Skeletal muscle satellite cell (primary cell): ENCODE results near the gene INTS6L.

Source experiments
- H3K27me3 ChIP-seq: 2 replicates; pipeline ENCODE4 v1.7.0; 2013; ENCODE audit warnings: low read length; ENCODE audit not compliant: control insufficient read depth, insufficient read depth
- H3K36me3 ChIP-seq: 2 replicates; pipeline ENCODE4 v1.7.0; 2013; ENCODE audit warnings: mild to moderate bottlenecking, control low read depth, low read length; ENCODE audit not compliant: insufficient read depth
- H3K4me1 ChIP-seq: 2 replicates; pipeline ENCODE4 v1.7.0; 2013; ENCODE audit warnings: low read length; ENCODE audit not compliant: control insufficient read depth, insufficient read depth
- H3K4me2 ChIP-seq: 2 replicates; pipeline ENCODE4 v1.7.0; 2013; ENCODE audit warnings: mild to moderate bottlenecking, low read length
- H3K4me3 ChIP-seq: 2 replicates; pipeline ENCODE4 v1.7.0; 2013; ENCODE audit warnings: low read length
- H3K9ac ChIP-seq: 2 replicates; pipeline ENCODE4 v1.7.0; 2013; ENCODE audit warnings: mild to moderate bottlenecking, low read depth, low read length, moderate library complexity
- H3K9me3 ChIP-seq: replicated peaks from 2 replicates; pipeline ENCODE4 v1.7.0; 2013; ENCODE audit warnings: mild to moderate bottlenecking, control low read depth, low read length

The INTS6L gene

GRCh38 chrX:135528756-135529155 is 8.3 kb downstream of the INTS6L start:
- H3K9me3 ChIP-seq, result no peaks in the 10 kb centered on the region
- H3K4me3 ChIP-seq, result no peak overlapping the region
- no peak overlapping the region for H3K4me2 ChIP-seq
- no peaks in the 10 kb centered on the region for H3K36me3 ChIP-seq
- H3K27me3 ChIP-seq, result no peaks in the 10 kb centered on the region
- no peak overlapping the region for H3K9ac ChIP-seq
- no peaks in the 10 kb centered on the region for H3K4me1 ChIP-seq

- Histone ChIP-seq H3K9me3 (no peaks in the 10 kb centered on the region), H3K4me1 (no peaks in the 10 kb centered on the region), H3K9ac (no peak overlapping the region), H3K4me2 (no peak overlapping the region), H3K4me3 (no peak overlapping the region), H3K27me3 (no peaks in the 10 kb centered on the region), H3K36me3 (no peaks in the 10 kb centered on the region)
Observed at GRCh38 chrX:135530097-135530496, 9.6 kb downstream of the INTS6L start.

DNA sequence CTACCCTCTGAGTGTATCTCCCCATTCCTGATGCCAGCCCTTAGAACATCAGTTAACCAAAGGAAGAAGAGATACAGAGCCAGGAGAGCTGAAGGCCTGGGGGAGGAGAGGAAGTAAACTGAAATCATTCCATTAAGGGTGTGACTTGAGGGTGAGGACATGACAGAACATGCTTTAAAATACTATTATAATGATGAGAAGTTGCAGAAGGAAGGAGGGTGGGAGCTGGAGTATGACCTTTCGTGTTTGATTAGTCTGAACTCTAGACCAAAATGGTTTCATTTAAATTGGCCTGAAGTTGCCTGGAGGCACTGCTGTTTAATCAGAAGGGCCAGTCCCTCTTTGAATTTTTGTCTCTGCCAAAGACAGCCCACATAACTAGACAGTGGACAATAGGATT is 11.4 kb downstream of the INTS6L start:
- no peak overlapping the region for H3K4me2 ChIP-seq
- no peak overlapping the region for H3K4me3 ChIP-seq
- H3K27me3 ChIP-seq, result no peaks in the 10 kb centered on the region
- H3K9ac ChIP-seq, result no peak overlapping the region
- no peaks in the 10 kb centered on the region for H3K4me1 ChIP-seq
- no peaks in the 10 kb centered on the region for H3K36me3 ChIP-seq
- H3K9me3 ChIP-seq, result no peaks in the 10 kb centered on the region

GRCh38 chrX:135535077-135535940 is 14.8 kb downstream of the INTS6L start:
- Histone ChIP-seq H3K4me1 (no peaks in the 10 kb centered on the region), H3K9ac (no peak overlapping the region), H3K27me3 (no peaks in the 10 kb centered on the region), H3K9me3 (no peaks in the 10 kb centered on the region), H3K36me3 (no peaks in the 10 kb centered on the region), H3K4me3 (no peak overlapping the region), H3K4me2 (no peak overlapping the region)

- Histone ChIP-seq H3K4me3 (no peak overlapping the region), H3K9me3 (no peaks in the 10 kb centered on the region), H3K27me3 (no peaks in the 10 kb centered on the region), H3K4me2 (no peak overlapping the region), H3K4me1 (no peaks in the 10 kb centered on the region), H3K36me3 (no peaks in the 10 kb centered on the region), H3K9ac (no peak overlapping the region)
Observed at GRCh38 chrX:135536877-135537276, 16.4 kb downstream of the INTS6L start.

GRCh38 chrX:135541351-135541750 is 20.9 kb downstream of the INTS6L start:
- Histone ChIP-seq H3K27me3 (no peaks in the 10 kb centered on the region), H3K9me3 (no peaks in the 10 kb centered on the region), H3K36me3 (no peaks in the 10 kb centered on the region), H3K4me1 (no peaks in the 10 kb centered on the region), H3K4me3 (no peak overlapping the region), H3K4me2 (no peak overlapping the region), H3K9ac (no peak overlapping the region)

- no peaks in the 10 kb centered on the region for H3K27me3 ChIP-seq
- H3K36me3 ChIP-seq, result no peaks in the 10 kb centered on the region
- no peak overlapping the region for H3K4me3 ChIP-seq
- no peaks in the 10 kb centered on the region for H3K9me3 ChIP-seq
- H3K4me2 ChIP-seq, result no peak overlapping the region
- no peak overlapping the region for H3K9ac ChIP-seq
- no peaks in the 10 kb centered on the region for H3K4me1 ChIP-seq
Observed at GRCh38 chrX:135543172-135543571, 22.7 kb downstream of the INTS6L start.

DNA sequence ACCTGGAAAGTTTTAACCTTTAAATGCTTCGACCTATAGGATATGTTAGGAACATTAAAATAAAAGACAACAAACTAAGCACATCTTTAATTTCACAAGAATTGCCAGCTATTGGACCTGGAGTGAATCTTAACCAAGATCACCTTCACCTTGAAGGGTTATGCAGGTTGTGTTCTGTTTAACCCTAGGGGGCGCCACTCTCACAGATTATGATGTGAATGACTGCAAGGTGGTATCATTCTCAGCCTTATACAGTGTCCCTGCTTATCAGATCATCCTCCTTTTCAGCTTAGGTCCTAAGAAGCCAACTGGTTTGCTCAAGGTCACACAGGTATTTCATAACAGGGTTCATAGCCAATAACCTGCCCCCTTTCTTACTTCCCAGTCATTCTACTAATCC is 23.5 kb downstream of the INTS6L start:
- H3K4me3 ChIP-seq, result no peak overlapping the region
- H3K36me3 ChIP-seq, result no peaks in the 10 kb centered on the region
- H3K9ac ChIP-seq, result no peak overlapping the region
- no peak overlapping the region for H3K4me2 ChIP-seq
- H3K4me1 ChIP-seq, result no peaks in the 10 kb centered on the region
- H3K9me3 ChIP-seq, result no peaks in the 10 kb centered on the region
- no peaks in the 10 kb centered on the region for H3K27me3 ChIP-seq

GRCh38 chrX:135544338-135544948 is 24.0 kb downstream of the INTS6L start:
- Histone ChIP-seq H3K4me1 (no peaks in the 10 kb centered on the region), H3K27me3 (no peaks in the 10 kb centered on the region), H3K36me3 (no peaks in the 10 kb centered on the region), H3K9ac (no peak overlapping the region), H3K4me2 (no peak overlapping the region), H3K9me3 (no peaks in the 10 kb centered on the region), H3K4me3 (no peak overlapping the region)

DNA sequence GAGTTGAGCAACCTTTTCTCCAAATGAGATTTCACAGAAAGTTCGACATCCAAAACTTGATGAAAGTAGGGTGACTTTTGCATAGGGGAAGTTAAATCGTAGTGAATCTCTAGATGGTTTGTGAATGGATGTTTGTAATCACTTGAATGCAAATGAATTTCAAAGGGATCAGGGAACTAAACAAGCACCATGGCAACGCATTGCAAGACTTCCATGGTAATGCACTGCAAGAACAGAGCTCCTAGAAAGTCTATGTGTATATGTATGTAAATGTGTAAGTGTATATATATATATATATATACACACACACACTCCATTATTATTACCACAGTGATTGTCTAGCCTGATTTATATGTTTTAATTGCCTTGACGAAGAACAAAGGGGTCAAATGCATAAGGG is 27.3 kb downstream of the INTS6L start:
- Histone ChIP-seq H3K36me3 (no peaks in the 10 kb centered on the region), H3K4me1 (no peaks in the 10 kb centered on the region), H3K4me2 (no peak overlapping the region), H3K9me3 (no peaks in the 10 kb centered on the region), H3K27me3 (peaks cover 4% of the 10 kb centered on the region), H3K9ac (no peak overlapping the region), H3K4me3 (no peak overlapping the region)

- Histone ChIP-seq H3K4me3 (no peak overlapping the region), H3K4me2 (no peak overlapping the region), H3K36me3 (no peaks in the 10 kb centered on the region), H3K9ac (no peak overlapping the region), H3K4me1 (no peaks in the 10 kb centered on the region), H3K9me3 (no peaks in the 10 kb centered on the region), H3K27me3 (peaks cover 4% of the 10 kb centered on the region)
Observed at GRCh38 chrX:135549519-135549918, 29.1 kb downstream of the INTS6L start.

- no peaks in the 10 kb centered on the region for H3K27me3 ChIP-seq
- no peaks in the 10 kb centered on the region for H3K9me3 ChIP-seq
- no peak overlapping the region for H3K9ac ChIP-seq
- no peak overlapping the region for H3K4me2 ChIP-seq
- H3K4me1 ChIP-seq, result no peaks in the 10 kb centered on the region
- no peaks in the 10 kb centered on the region for H3K36me3 ChIP-seq
- H3K4me3 ChIP-seq, result no peak overlapping the region
Observed at GRCh38 chrX:135556055-135556454, 35.6 kb downstream of the INTS6L start.
